Activated CD8-positive, alpha-beta T cell treated with anti-CD3 and anti-CD28 coated beads, Interleukin-2, amount 10 ng/mL, durations not matched to agents 7 days and 5 days (primary cell): ENCODE measurements around the gene UBE2L6. TPM values are rescaled to one million over a fixed set of nuclear protein-coding genes. Genes with fewer than 3 reads are reported as not detected.

Source experiments
- ATAC-seq: fragments of 150-1000 bp; cut with Tn5 transposase; one replicate; pipeline ENCODE4 v1.10.0; 2021; ENCODE audit warnings: moderate library complexity
- CTCF ChIA-PET: fragments of 350-600 bp; sonication (Branson Sonifier 250); formaldehyde crosslinking; loops from one replicate; lab custom pipeline; 2021; ENCODE audit warnings: antibody characterized with exemption; lab: Charles Lee
- POLR2A ChIA-PET: fragments of 350-600 bp; sonication (Branson Sonifier 250); formaldehyde crosslinking; loops from one replicate; lab custom pipeline; 2021; ENCODE audit warnings: antibody characterized with exemption; lab: Charles Lee
- DNase-seq: peaks from one replicate; pipeline ENCODE4 v3.0.0-alpha.2; 2020
- H3K27ac Mint-ChIP-seq: one replicate; pipeline ENCODE4 v1.8.0; 2021; ENCODE audit warnings: mild to moderate bottlenecking, mixed read lengths
- H3K27me3 Mint-ChIP-seq: one replicate; pipeline ENCODE4 v1.8.0; 2021; ENCODE audit warnings: low read depth, mixed read lengths
- H3K36me3 Mint-ChIP-seq: one replicate; pipeline ENCODE4 v1.8.0; 2021; ENCODE audit warnings: low read depth, mixed read lengths
- H3K4me1 Mint-ChIP-seq: one replicate; pipeline ENCODE4 v1.8.0; 2021; ENCODE audit warnings: low read depth, mixed read lengths
- H3K4me3 Mint-ChIP-seq: one replicate; pipeline ENCODE4 v1.8.0; 2021; ENCODE audit warnings: mild to moderate bottlenecking, mixed read lengths
- H3K9me3 Mint-ChIP-seq: one replicate; pipeline ENCODE4 v1.8.0; 2022; ENCODE audit warnings: mixed read lengths; ENCODE audit not compliant: insufficient read depth
- total RNA-seq, 2 experiments: library from RNA; stranded (reverse); gene quantifications; one replicate each; pipeline ENCODE4 v1.2.3, GENCODE V29; 2021

Gene UBE2L6
- total RNA-seq, 2 experiments from 2014 or later, result 222 to 232 TPM

GRCh38 chr11:57512646-57513451 is 54.6 kb downstream of the UBE2L6 start:
- Mint-ChIP-seq H3K4me3 (no peak overlapping the region), H3K27ac (peak overlapping the region; percentile 30), H3K27me3 (no peaks in the 10 kb centered on the region), H3K36me3 (peaks cover 10% of the 10 kb centered on the region), H3K4me1 (peaks cover 37% of the 10 kb centered on the region), H3K9me3 (no peaks in the 10 kb centered on the region)
- POLR2A ChIA-PET, result interaction anchor here (1.6 to 5.0 kb wide), 2 partner anchors 10 to 14 kb away, joined by 4 to 47 read pairs; no protein-coding TSS in a partner anchor
- DNase-seq (no peak), ATAC-seq (no peak)
- CTCF ChIA-PET, result interaction anchor here (0.6 to 9.0 kb wide), 6 partner anchors 13 to 167 kb away, joined by 3 to 152 read pairs (median 25); no protein-coding TSS in a partner anchor

- no peaks in the 10 kb centered on the region for H3K27me3 Mint-ChIP-seq
- peaks cover 38% of the 10 kb centered on the region for H3K4me1 Mint-ChIP-seq
- CTCF ChIA-PET, result interaction anchor here (0.7 to 2.0 kb wide), 6 partner anchors 15 to 54 kb away, joined by 3 to 29 read pairs (median 7); no protein-coding TSS in a partner anchor
- peaks cover 10% of the 10 kb centered on the region for H3K36me3 Mint-ChIP-seq
- H3K27ac Mint-ChIP-seq, result peak overlapping the region; percentile 30
- POLR2A ChIA-PET, result no interaction called here
- H3K4me3 Mint-ChIP-seq, result peak overlapping the region; percentile 12
- ATAC-seq (no peak), DNase-seq (no peak)
- no peaks in the 10 kb centered on the region for H3K9me3 Mint-ChIP-seq
Measured at GRCh38 chr11:57511741-57512430, 55.6 kb downstream of the UBE2L6 start.

- DNase-seq (no peak), ATAC-seq (no peak)
- POLR2A ChIA-PET, result no interaction called here
- Mint-ChIP-seq H3K36me3 (peaks cover 13% of the 10 kb centered on the region), H3K9me3 (no peaks in the 10 kb centered on the region), H3K27ac (no peak overlapping the region), H3K4me3 (no peak overlapping the region), H3K4me1 (peaks cover 31% of the 10 kb centered on the region), H3K27me3 (no peaks in the 10 kb centered on the region)
- CTCF ChIA-PET, result interaction anchor here (2.9 to 6.0 kb wide), 3 partner anchors 15 to 51 kb away, joined by 16 to 53 read pairs (median 19); no protein-coding TSS in a partner anchor
Measured at GRCh38 chr11:57508341-57509170, 58.9 kb downstream of the UBE2L6 start.

- Mint-ChIP-seq H3K4me3 (no peak overlapping the region), H3K9me3 (no peaks in the 10 kb centered on the region), H3K27ac (no peak overlapping the region), H3K27me3 (no peaks in the 10 kb centered on the region), H3K36me3 (peaks cover 13% of the 10 kb centered on the region), H3K4me1 (peaks cover 10% of the 10 kb centered on the region)
- POLR2A ChIA-PET, result interaction anchor here (0.7 kb wide), 1 partner anchor 11 kb away, joined by 5 read pairs; no protein-coding TSS in a partner anchor
- DNase-seq (no peak), ATAC-seq (no peak)
- CTCF ChIA-PET, result interaction anchor here (1.6 to 6.0 kb wide), 4 partner anchors 13 to 49 kb away, joined by 3 to 53 read pairs (median 10); partner anchors contain the start of gene RTN4RL2
Measured at GRCh38 chr11:57506522-57506921, 61.0 kb downstream of the UBE2L6 start.

GRCh38 chr11:57504511-57504910 is 63.0 kb downstream of the UBE2L6 start:
- no peak overlapping the region for H3K4me3 Mint-ChIP-seq
- DNase-seq (no peak), ATAC-seq (no peak)
- no peaks in the 10 kb centered on the region for H3K27me3 Mint-ChIP-seq
- no peak overlapping the region for H3K27ac Mint-ChIP-seq
- no peaks in the 10 kb centered on the region for H3K9me3 Mint-ChIP-seq
- peaks cover 4% of the 10 kb centered on the region for H3K4me1 Mint-ChIP-seq
- ChIA-PET POLR2A (no interaction called here), CTCF (interaction anchor here (1.0 to 6.0 kb wide), 7 partner anchors 10 to 48 kb away, joined by 3 to 53 read pairs (median 9); no protein-coding TSS in a partner anchor)
- H3K36me3 Mint-ChIP-seq, result peaks cover 20% of the 10 kb centered on the region

GRCh38 chr11:57502870-57503269 is 64.6 kb downstream of the UBE2L6 start:
- Mint-ChIP-seq H3K27ac (no peak overlapping the region), H3K4me3 (no peak overlapping the region), H3K27me3 (no peaks in the 10 kb centered on the region), H3K9me3 (no peaks in the 10 kb centered on the region), H3K36me3 (peaks cover 22% of the 10 kb centered on the region), H3K4me1 (peaks cover 3% of the 10 kb centered on the region)
- DNase-seq (no peak), ATAC-seq (no peak)
- POLR2A ChIA-PET, result interaction anchor here (1.4 to 1.7 kb wide), 2 partner anchors 10 to 11 kb away, joined by 4 read pairs; no protein-coding TSS in a partner anchor
- CTCF ChIA-PET, result interaction anchor here (0.6 to 15.7 kb wide), 7 partner anchors 9 to 92 kb away, joined by 3 to 484 read pairs (median 9); partner anchors contain the start of gene TIMM10

GRCh38 chr11:57502376-57502775 is 65.1 kb downstream of the UBE2L6 start:
- Mint-ChIP-seq H3K27me3 (no peaks in the 10 kb centered on the region), H3K9me3 (no peaks in the 10 kb centered on the region), H3K4me1 (peaks cover 3% of the 10 kb centered on the region), H3K4me3 (no peak overlapping the region), H3K27ac (peak overlapping the region; percentile 51), H3K36me3 (peaks cover 22% of the 10 kb centered on the region)
- no peak for DNase-seq
- ChIA-PET POLR2A (interaction anchor here (0.6 to 1.7 kb wide), 3 partner anchors 9 to 31 kb away, joined by 4 to 5 read pairs (median 4); no protein-coding TSS in a partner anchor), CTCF (interaction anchor here (1.2 to 15.7 kb wide), 7 partner anchors 9 to 142 kb away, joined by 3 to 484 read pairs (median 9); partner anchors contain the start of gene TIMM10)
- ATAC-seq, result no peak

GRCh38 chr11:57501953-57502352 is 65.5 kb downstream of the UBE2L6 start:
- H3K27ac Mint-ChIP-seq, result peak overlapping the region; percentile 51
- CTCF ChIA-PET, result interaction anchor here (1.2 to 15.7 kb wide), 7 partner anchors 8 to 142 kb away, joined by 3 to 484 read pairs (median 9); partner anchors contain the start of gene TIMM10
- DNase-seq (no peak), ATAC-seq (no peak)
- H3K4me1 Mint-ChIP-seq, result peaks cover 3% of the 10 kb centered on the region
- H3K4me3 Mint-ChIP-seq, result no peak overlapping the region
- POLR2A ChIA-PET, result interaction anchor here (0.6 to 1.7 kb wide), 3 partner anchors 9 to 32 kb away, joined by 4 to 5 read pairs (median 4); no protein-coding TSS in a partner anchor
- no peaks in the 10 kb centered on the region for H3K27me3 Mint-ChIP-seq
- H3K36me3 Mint-ChIP-seq, result peaks cover 22% of the 10 kb centered on the region
- H3K9me3 Mint-ChIP-seq, result no peaks in the 10 kb centered on the region
